Thyroid gland (tissue), 4 donors: ENCODE measurements around the gene RPLP1.

ENCODE experiments used
- POLR2A ChIP-seq, 2 donors: fragments of 450-650 bp; IDR thresholded peaks; one replicate each; pipeline ENCODE4 v1.6.1; 2017; ENCODE audit warnings: antibody characterized with exemption in 2 of 2, mild to moderate bottlenecking in 2 of 2, moderate library complexity in 1 of 2
- TF ChIP-seq, protein P1 (sequence below), 6 experiments: fragments of 200-600 bp in 3 of 6; fragments of 450-650 bp in 3 of 6; sonication (generic) in 3 of 6; IDR thresholded peaks; one replicate each; pipeline ENCODE4 v1.5.1; 2016 to 2019; ENCODE audit warnings: antibody characterized with exemption in 6 of 6, mild to moderate bottlenecking in 2 of 6, inconsistent platforms in 1 of 6, moderate library complexity in 1 of 6

DNA sequence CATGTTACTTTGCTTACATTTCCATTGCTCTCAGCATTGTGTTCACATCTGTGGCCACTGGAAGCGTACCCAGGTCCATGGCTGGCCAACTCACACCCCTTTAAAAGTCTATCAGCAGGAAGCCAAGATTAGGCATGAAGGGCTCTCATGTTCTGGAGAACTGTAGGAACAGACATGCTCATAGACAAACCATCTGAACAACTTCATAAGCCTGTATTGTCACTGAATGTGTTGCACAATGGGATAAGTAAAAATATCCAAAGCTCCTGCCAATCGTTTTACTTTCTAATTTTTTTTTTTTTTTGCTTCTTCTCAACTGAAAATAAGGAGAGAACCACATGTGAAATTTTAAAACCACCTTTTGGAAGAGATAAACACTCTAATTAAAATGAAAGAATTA, 6.4 kb downstream of the RPLP1 start:
- TF ChIP-seq, protein P1, sequence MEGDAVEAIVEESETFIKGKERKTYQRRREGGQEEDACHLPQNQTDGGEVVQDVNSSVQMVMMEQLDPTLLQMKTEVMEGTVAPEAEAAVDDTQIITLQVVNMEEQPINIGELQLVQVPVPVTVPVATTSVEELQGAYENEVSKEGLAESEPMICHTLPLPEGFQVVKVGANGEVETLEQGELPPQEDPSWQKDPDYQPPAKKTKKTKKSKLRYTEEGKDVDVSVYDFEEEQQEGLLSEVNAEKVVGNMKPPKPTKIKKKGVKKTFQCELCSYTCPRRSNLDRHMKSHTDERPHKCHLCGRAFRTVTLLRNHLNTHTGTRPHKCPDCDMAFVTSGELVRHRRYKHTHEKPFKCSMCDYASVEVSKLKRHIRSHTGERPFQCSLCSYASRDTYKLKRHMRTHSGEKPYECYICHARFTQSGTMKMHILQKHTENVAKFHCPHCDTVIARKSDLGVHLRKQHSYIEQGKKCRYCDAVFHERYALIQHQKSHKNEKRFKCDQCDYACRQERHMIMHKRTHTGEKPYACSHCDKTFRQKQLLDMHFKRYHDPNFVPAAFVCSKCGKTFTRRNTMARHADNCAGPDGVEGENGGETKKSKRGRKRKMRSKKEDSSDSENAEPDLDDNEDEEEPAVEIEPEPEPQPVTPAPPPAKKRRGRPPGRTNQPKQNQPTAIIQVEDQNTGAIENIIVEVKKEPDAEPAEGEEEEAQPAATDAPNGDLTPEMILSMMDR (IDR thresholded peaks at IDR 0.05), result no peak
- no peak for TF ChIP-seq POLR2A (IDR thresholded peaks at IDR 0.05)
